Lower lobe of right lung (tissue), 2 donors: Measurements from ENCODE around the gene DISP2. TPM values are rescaled to one million over a fixed set of nuclear protein-coding genes. Genes with fewer than 3 reads are reported as not detected.

ENCODE experiments used
- ATAC-seq, 2 donors: fragments of 200-7000 bp; cut with Tn5 transposase; one replicate each; pipeline ENCODE4 v1.9.1; 2020 to 2022; ENCODE audit warnings: mild to moderate bottlenecking in 2 of 2, moderate library complexity in 2 of 2
- DNase-seq: peaks from one replicate; pipeline ENCODE4 v3.0.0-alpha.2; 2020
- H3K27ac ChIP-seq: fragments of 200-600 bp; one replicate; pipeline ENCODE4 v1.8.0; 2022
- H3K27me3 ChIP-seq: fragments of 200-600 bp; one replicate; pipeline ENCODE4 v1.8.0; 2022; ENCODE audit warnings: low read depth
- H3K36me3 ChIP-seq: fragments of 200-600 bp; one replicate; pipeline ENCODE4 v1.8.0; 2022; ENCODE audit warnings: mild to moderate bottlenecking
- H3K4me1 ChIP-seq: fragments of 200-600 bp; one replicate; pipeline ENCODE4 v1.8.0; 2022
- H3K4me3 ChIP-seq: fragments of 200-600 bp; one replicate; pipeline ENCODE4 v1.8.0; 2022; ENCODE audit warnings: mild to moderate bottlenecking
- H3K9me3 ChIP-seq: fragments of 200-600 bp; one replicate; pipeline ENCODE4 v1.8.0; 2022
- CTCF ChIP-seq: fragments of 200-600 bp; IDR thresholded peaks from one replicate; pipeline ENCODE4 v1.8.0; 2022; ENCODE audit warnings: antibody characterized with exemption, mild to moderate bottlenecking
- intact Hi-C: fragments of 100-400 bp; cut with DNase I; formaldehyde crosslinking; loops from one replicate; pipeline ENCODE4 v1.11.0; 2022
- total RNA-seq: library from RNA; stranded (reverse); fragmentation: NEBNext Ultra II Directional; extraction: Animal tissue kit (Norgen Biotek cat#: 25700); gene quantifications from one replicate; pipeline ENCODE4 v1.2.1, GENCODE V29; 2021
- donor health status: DM: no; HTN: yes; CAD: no; lungs with severe emphysema.

Gene DISP2
- total RNA-seq, 1 donor from 2014 or later = 4.3 TPM

GRCh38 chr15:40368719-40369473 is 10.9 kb downstream of the DISP2 start:
- ATAC-seq (no peak), DNase-seq (no peak)
- Histone ChIP-seq H3K4me3 (no peak overlapping the region), H3K9me3 (no peaks in the 10 kb centered on the region), H3K27me3 (no peaks in the 10 kb centered on the region), H3K4me1 (peaks cover 29% of the 10 kb centered on the region), H3K36me3 (no peaks in the 10 kb centered on the region), H3K27ac (peak overlapping the region; percentile 4)
- intact Hi-C loops = no loop called here
- TF ChIP-seq CTCF = no peak

- Histone ChIP-seq H3K27ac (no peak overlapping the region), H3K9me3 (no peaks in the 10 kb centered on the region), H3K4me3 (no peak overlapping the region), H3K27me3 (no peaks in the 10 kb centered on the region), H3K4me1 (peaks cover 29% of the 10 kb centered on the region), H3K36me3 (no peaks in the 10 kb centered on the region)
- no peak for TF ChIP-seq CTCF
- ATAC-seq = no peak
- DNase-seq = no peak
- intact Hi-C loops = no loop called here
These were observed 11.5 kb downstream of the DISP2 start for GRCh38 chr15:40369474-40369869.

- Histone ChIP-seq H3K27me3 (no peaks in the 10 kb centered on the region), H3K4me1 (peaks cover 29% of the 10 kb centered on the region), H3K9me3 (no peaks in the 10 kb centered on the region), H3K4me3 (no peak overlapping the region), H3K27ac (no peak overlapping the region), H3K36me3 (no peaks in the 10 kb centered on the region)
- TF ChIP-seq CTCF = no peak
- DNase-seq = no peak
- no peak for ATAC-seq
- intact Hi-C loops = no loop called here
These were observed 12.0 kb downstream of the DISP2 start for GRCh38 chr15:40369971-40370370.

- no peaks in the 10 kb centered on the region for H3K9me3 ChIP-seq
- no peaks in the 10 kb centered on the region for H3K36me3 ChIP-seq
- DNase-seq = no peak
- peaks cover 27% of the 10 kb centered on the region for H3K4me1 ChIP-seq
- H3K27me3 ChIP-seq = no peaks in the 10 kb centered on the region
- no peak for TF ChIP-seq CTCF
- no peak overlapping the region for H3K4me3 ChIP-seq
- no peak overlapping the region for H3K27ac ChIP-seq
- intact Hi-C loops = no loop called here
- ATAC-seq = peak in 1 of 2 donors; percentile 3
These were observed 15.0 kb downstream of the DISP2 start for GRCh38 chr15:40372981-40373380.

- no peaks in the 10 kb centered on the region for H3K36me3 ChIP-seq
- intact Hi-C loops = no loop called here
- ATAC-seq = no peak
- no peaks in the 10 kb centered on the region for H3K27me3 ChIP-seq
- no peak overlapping the region for H3K27ac ChIP-seq
- H3K9me3 ChIP-seq = no peaks in the 10 kb centered on the region
- DNase-seq = no peak
- no peak overlapping the region for H3K4me3 ChIP-seq
- TF ChIP-seq CTCF = no peak
- peaks cover 39% of the 10 kb centered on the region for H3K4me1 ChIP-seq
These were observed 19.6 kb downstream of the DISP2 start for GRCh38 chr15:40377606-40378005.
